IMR-90 (cell line): ENCODE data around the gene UCHL5. TPM values are rescaled to one million over a fixed set of nuclear protein-coding genes. Genes with fewer than 3 reads are reported as not detected.
A peak's percentile ranks its signal among the peaks of the same experiment; 100 is the strongest.

Source experiments
- ATAC-seq: fragments of 200-7000 bp; cut with Tn5 transposase; 2 replicates; pipeline ENCODE4 v1.9.1; 2020; ENCODE audit warnings: low read depth, mild to moderate bottlenecking, moderate library complexity
- BruUV-seq: library from RNA; stranded (reverse); fragments of 400-500 nt; replicated peaks from 2 replicates; lab custom pipeline; 2021; lab: Mats Ljungman, UMichigan
- CTCF ChIA-PET: fragments of 300-600 bp; formaldehyde crosslinking; extraction: SDS; loops from one replicate; lab custom pipeline; 2021; ENCODE audit warnings: antibody characterized with exemption; lab: Yijun Ruan, JAX
- POLR2A ChIA-PET: fragments of 300-600 bp; sonication (Branson Sonifier 250); formaldehyde crosslinking; loops from one replicate; lab custom pipeline; 2022; ENCODE audit warnings: antibody characterized with exemption; ENCODE audit not compliant: unreplicated experiment; lab: Charles Lee
- DNase-seq: peaks from one replicate; pipeline ENCODE4 v3.0.0; 2013
- H2AFZ ChIP-seq: replicated peaks from 2 replicates; pipeline ENCODE3; 2013; ENCODE audit warnings: low read length, mild to moderate bottlenecking; ENCODE audit not compliant: poor library complexity
- H2AK5ac ChIP-seq: 2 replicates; pipeline ENCODE4 v1.6.1; 2013; ENCODE audit warnings: low read depth, low read length, inconsistent platforms
- H2AK9ac ChIP-seq: replicated peaks from 2 replicates; pipeline ENCODE3; 2013; ENCODE audit warnings: mild to moderate bottlenecking, low read depth, low read length, moderate library complexity; ENCODE audit not compliant: poor library complexity
- H2BK120ac ChIP-seq: 2 replicates; pipeline ENCODE4 v1.6.1; 2013; ENCODE audit warnings: low read depth, low read length, inconsistent platforms
- H2BK15ac ChIP-seq: 3 replicates; pipeline ENCODE4 v1.6.1; 2013; ENCODE audit warnings: low read depth, low read length, inconsistent platforms
- H2BK20ac ChIP-seq: 2 replicates; pipeline ENCODE4 v1.6.1; 2013; ENCODE audit warnings: low read depth, mild to moderate bottlenecking, inconsistent platforms, low read length, moderate library complexity
- H2BK5ac ChIP-seq: 2 replicates; pipeline ENCODE4 v1.6.1; 2013; ENCODE audit warnings: mild to moderate bottlenecking, low read depth, low read length, inconsistent platforms; ENCODE audit not compliant: poor library complexity, severe bottlenecking
- H3K14ac ChIP-seq: replicated peaks from 2 replicates; pipeline ENCODE4 v1.6.1; 2013; ENCODE audit warnings: low read depth, low read length, inconsistent platforms
- H3K18ac ChIP-seq: 2 replicates; pipeline ENCODE4 v1.6.1; 2013; ENCODE audit warnings: low read depth, low read length, control low read depth
- H3K23ac ChIP-seq: 2 replicates; pipeline ENCODE4 v1.6.1; 2013; ENCODE audit warnings: low read depth, low read length, inconsistent platforms
- H3K27ac ChIP-seq: 2 replicates; pipeline ENCODE4 v1.5.1; 2013; ENCODE audit warnings: mild to moderate bottlenecking, control low read depth, low read length; ENCODE audit not compliant: insufficient read depth
- H3K27me3 ChIP-seq: 2 replicates; pipeline ENCODE4 v1.6.1; 2013; ENCODE audit warnings: low read length; ENCODE audit not compliant: control insufficient read depth, insufficient read depth
- H3K36me3 ChIP-seq: 2 replicates; pipeline ENCODE4 v1.6.1; 2013; ENCODE audit warnings: low read length, mixed read lengths; ENCODE audit not compliant: control insufficient read depth, insufficient read depth
- H3K4ac ChIP-seq: 2 replicates; pipeline ENCODE4 v1.6.1; 2013; ENCODE audit warnings: low read depth, low read length, inconsistent platforms
- H3K4me1 ChIP-seq: 2 replicates; pipeline ENCODE4 v1.6.1; 2013; ENCODE audit warnings: low read length, mixed read lengths; ENCODE audit not compliant: control insufficient read depth, insufficient read depth
- H3K4me2 ChIP-seq: 2 replicates; pipeline ENCODE4 v1.6.1; 2013; ENCODE audit warnings: low read depth, mild to moderate bottlenecking, control low read depth, low read length, moderate library complexity
- H3K4me3 ChIP-seq: 2 replicates; pipeline ENCODE4 v1.5.1; 2013; ENCODE audit warnings: low read depth, mild to moderate bottlenecking, control low read depth, low read length, moderate library complexity; ENCODE audit not compliant: insufficient read depth
- H3K56ac ChIP-seq: 2 replicates; pipeline ENCODE4 v1.6.1; 2013; ENCODE audit warnings: low read length, inconsistent platforms; ENCODE audit not compliant: insufficient read depth; ENCODE audit errors: extremely low read depth
- H3K79me1 ChIP-seq, 2 experiments: 2 replicates each; pipeline ENCODE4 v1.6.1; 2013; ENCODE audit warnings: low read length in 2 of 2, inconsistent platforms in 1 of 2, low read depth in 1 of 2
- H3K9ac ChIP-seq: 2 replicates; pipeline ENCODE4 v1.6.1; 2013; ENCODE audit warnings: low read depth, low read length, control low read depth
- H3K9me1 ChIP-seq: 2 replicates; pipeline ENCODE4 v1.6.1; 2013; ENCODE audit warnings: low read length, inconsistent platforms; ENCODE audit not compliant: insufficient read depth
- H3K9me3 ChIP-seq: 2 replicates; pipeline ENCODE4 v1.6.1; 2013; ENCODE audit warnings: low read length; ENCODE audit not compliant: control insufficient read depth, insufficient read depth
- H4K20me1 ChIP-seq: 2 replicates; pipeline ENCODE4 v1.6.1; 2013; ENCODE audit warnings: low read length, inconsistent platforms; ENCODE audit not compliant: insufficient read depth
- H4K5ac ChIP-seq: 2 replicates; pipeline ENCODE4 v1.6.1; 2013; ENCODE audit warnings: mild to moderate bottlenecking, low read depth, low read length, control low read depth
- H4K8ac ChIP-seq, 2 experiments: 2 replicates each; pipeline ENCODE4 v1.6.1; 2013; ENCODE audit warnings: low read depth in 2 of 2, low read length in 2 of 2, control low read depth in 1 of 2, inconsistent platforms in 1 of 2
- H4K91ac ChIP-seq: 2 replicates; pipeline ENCODE4 v1.6.1; 2013; ENCODE audit warnings: low read depth, low read length, inconsistent platforms; ENCODE audit not compliant: insufficient read depth
- BHLHE40 ChIP-seq: fragments of 150-350 bp; IDR thresholded peaks from 2 replicates; pipeline ENCODE4 v1.6.1; 2016; ENCODE audit warnings: mild to moderate bottlenecking, low read depth, low read length
- CEBPB ChIP-seq: IDR thresholded peaks from 2 replicates; pipeline ENCODE4 v1.6.1; 2012; ENCODE audit warnings: low read depth, low read length, improper control_type of control experiment
- CHD1 ChIP-seq: IDR thresholded peaks from 2 replicates; pipeline ENCODE4 v1.6.1; 2012; ENCODE audit warnings: low read depth, low read length, improper control_type of control experiment
- CTCF ChIP-seq: conservative IDR thresholded peaks from 2 replicates; pipeline ENCODE4 v1.5.1; 2012; ENCODE audit warnings: mild to moderate bottlenecking, low read depth, low read length, improper control_type of control experiment
- ELK1 ChIP-seq: fragments of 150-350 bp; IDR thresholded peaks from 2 replicates; pipeline ENCODE4 v1.6.1; 2016; ENCODE audit warnings: low read depth, mild to moderate bottlenecking, low read length, moderate library complexity, borderline replicate concordance
- FOS ChIP-seq: fragments of 150-350 bp; IDR thresholded peaks from 2 replicates; pipeline ENCODE4 v1.6.1; 2016; ENCODE audit warnings: low read depth, low read length
- MAFK ChIP-seq: IDR thresholded peaks from 2 replicates; pipeline ENCODE4 v1.6.1; 2012; ENCODE audit warnings: low read depth, low read length, improper control_type of control experiment
- MAZ ChIP-seq: IDR thresholded peaks from 2 replicates; pipeline ENCODE4 v1.6.1; 2012; ENCODE audit warnings: low read depth, mild to moderate bottlenecking, low read length, improper control_type of control experiment, moderate library complexity, borderline replicate concordance
- MXI1 ChIP-seq: IDR thresholded peaks from 2 replicates; pipeline ENCODE4 v1.6.1; 2012; ENCODE audit warnings: low read depth, mild to moderate bottlenecking, low read length, moderate library complexity, borderline replicate concordance
- NFE2L2 ChIP-seq: fragments of 150-350 bp; IDR thresholded peaks from 2 replicates; pipeline ENCODE4 v1.6.1; 2016; ENCODE audit warnings: low read depth, mild to moderate bottlenecking, low read length
- POLR2A ChIP-seq: IDR thresholded peaks from 2 replicates; pipeline ENCODE4 v1.6.1; 2012; ENCODE audit warnings: mild to moderate bottlenecking, low read depth, low read length
- RAD21 ChIP-seq: IDR thresholded peaks from 2 replicates; pipeline ENCODE4 v1.6.1; 2012; ENCODE audit warnings: low read length, improper control_type of control experiment
- RFX5 ChIP-seq: IDR thresholded peaks from 2 replicates; pipeline ENCODE4 v1.8.0; 2012; ENCODE audit warnings: low read depth, mild to moderate bottlenecking, low read length, moderate library complexity
- SMC3 ChIP-seq: fragments of 150-350 bp; IDR thresholded peaks from 2 replicates; pipeline ENCODE4 v1.6.1; 2016; ENCODE audit warnings: low read depth, mild to moderate bottlenecking, antibody characterized with exemption, low read length, moderate library complexity
- USF2 ChIP-seq: fragments of 150-350 bp; IDR thresholded peaks from 2 replicates; pipeline ENCODE4 v1.6.1; 2017; ENCODE audit warnings: mild to moderate bottlenecking, antibody characterized with exemption, low read length, low read depth
- WGBS, 2 experiments: methylation state at CpG; one replicate each; pipeline versions ENCODE4 v1.1.5 to v1.1.7; 2013; ENCODE audit warnings: missing lambda C conversion rate in 2 of 2; ENCODE audit not compliant: insufficient read length in 1 of 2; ENCODE audit errors: extremely low coverage in 2 of 2; 5-methylcytosine and 5-hydroxymethylcytosine counted together
- dilution Hi-C: fragments of 300-500 bp; cut with HindIII; formaldehyde crosslinking; loops from one replicate; pipeline ENCODE4 v1.14.3; 2018; ENCODE audit warnings: low sequenced_read_pairs; ENCODE audit not compliant: unreplicated experiment
- in situ Hi-C: fragments of 300-500 bp; cut with MboI; formaldehyde crosslinking; loops from 3 replicates; pipeline ENCODE4 v1.14.3; 2019; ENCODE audit warnings: low sequenced_read_pairs, inconsistent platforms, mixed read lengths
- intact Hi-C: fragments of 100-400 bp; cut with micrococcal nuclease; formaldehyde crosslinking; loops from 2 replicates; pipeline ENCODE4 v1.10.0; 2022
- polyA plus RNA-seq, 3 experiments: library from polyadenylated mRNA; depleted of rRNA; stranded (reverse); fragments of >200 nt; gene quantifications; 2 replicates each; pipeline ENCODE4 v1.2.3, GENCODE V29; 2012; ENCODE audit warnings: low replicate concordance in 1 of 3
- total RNA-seq: library from RNA; depleted of rRNA; stranded (reverse); fragments of >200 nt; gene quantifications from 2 replicates; pipeline ENCODE4 v1.2.3, GENCODE V29; 2012

The UCHL5 gene
- total and polyA plus RNA-seq, 2 of the 4 experiments (the other 2 are of a cell fraction) = 12.9 to 18.4 TPM

DNA sequence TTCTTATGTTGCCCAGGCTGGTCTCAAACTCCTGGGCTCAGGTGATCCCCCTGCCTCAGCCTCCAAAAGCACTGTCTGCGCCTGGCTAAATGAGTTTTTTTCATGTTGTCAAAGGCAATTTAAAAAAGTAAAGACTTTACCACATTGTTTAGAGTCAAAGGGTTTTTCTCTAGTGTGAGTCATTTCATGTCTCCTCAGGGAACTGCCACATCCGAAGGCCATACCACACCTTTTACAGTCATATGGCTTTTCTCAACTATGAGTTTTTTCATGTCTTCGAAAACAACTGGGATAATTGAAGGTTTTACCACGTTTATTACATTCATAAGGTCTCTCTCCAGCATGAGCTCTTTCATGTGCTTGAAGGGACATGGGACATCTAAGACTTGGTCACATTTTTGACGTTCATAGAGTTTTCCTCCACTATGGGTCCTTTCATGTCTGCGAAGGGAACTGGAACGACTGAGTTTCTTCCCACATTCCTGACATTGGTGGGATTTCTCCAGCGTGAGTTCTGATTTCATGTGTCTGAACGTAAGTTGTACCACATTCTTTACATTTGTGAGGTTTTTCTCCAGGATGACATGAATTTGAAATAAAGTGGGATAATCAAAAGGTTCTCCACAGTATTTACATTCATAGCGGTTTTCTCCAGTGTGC, 65.6 kb downstream of the UCHL5 start:
- peaks cover 4% of the 10 kb centered on the region; the same call in 1 of the 2 replicates for H3K36me3 ChIP-seq
- no peak overlapping the region for H2BK5ac ChIP-seq
- dilution Hi-C loops (no loop called here), intact Hi-C loops (no loop called here), in situ Hi-C loops (no loop called here)
- no peaks in the 10 kb centered on the region for H3K4me1 ChIP-seq
- WGBS, 2 experiments = 75% methylated on average over 4 of the region's 10 CpGs; no CpG with 5 or more reads in 1 of the 2 experiments
- no peak overlapping the region for H2BK15ac ChIP-seq
- H4K5ac ChIP-seq = no peak overlapping the region
- no peak overlapping the region; the same call in 1 of the 2 replicates for H2BK20ac ChIP-seq
- H3K18ac ChIP-seq = no peak overlapping the region; the same call in 1 of the 2 replicates
- H3K9me1 ChIP-seq = no peaks in the 10 kb centered on the region
- H3K9ac ChIP-seq = no peak overlapping the region
- 0 out of 2 replicates have a peak overlapping the region, but pooled peaks have one; percentile 7 for H3K23ac ChIP-seq
- H3K14ac ChIP-seq = 0 out of 2 replicates have a peak overlapping the region, but pooled peaks have one; percentile 9
- BruUV-seq = no TSS peak
- H4K91ac ChIP-seq = no peak overlapping the region
- DNase-seq = peak; percentile 63
- no peaks in the 10 kb centered on the region for H3K79me1 ChIP-seq
- peaks cover 6% of the 10 kb centered on the region for H3K9me3 ChIP-seq
- H2BK120ac ChIP-seq = peak overlapping the region; percentile 32; the same call in 1 of the 2 replicates
- H3K27me3 ChIP-seq = no peaks in the 10 kb centered on the region
- H4K8ac ChIP-seq = no peak overlapping the region
- H2AK9ac ChIP-seq = no peak overlapping the region
- POLR2A ChIA-PET = no interaction called here
- CTCF ChIA-PET = no interaction called here
- H3K4me3 ChIP-seq = no peak overlapping the region
- H3K4ac ChIP-seq = peak overlapping the region; percentile 22; the same call in 1 of the 2 replicates
- no peak overlapping the region for H3K27ac ChIP-seq
- H3K56ac ChIP-seq = no peak overlapping the region
- no peaks in the 10 kb centered on the region for H4K20me1 ChIP-seq
- no peak overlapping the region for H3K4me2 ChIP-seq
- H2AK5ac ChIP-seq = no peak overlapping the region
- no peak overlapping the region for H2AFZ ChIP-seq
- peak; percentile 37 for ATAC-seq
- no peak for TF ChIP-seq SMC3
- no peak for TF ChIP-seq RFX5
- TF ChIP-seq CHD1 = no peak
- TF ChIP-seq ELK1 = no peak
- no peak for TF ChIP-seq MAZ
- no peak for TF ChIP-seq RAD21
- no peak for TF ChIP-seq USF2
- no peak for TF ChIP-seq CTCF
- no peak for TF ChIP-seq MAFK
- no peak for TF ChIP-seq NFE2L2
- no peak for TF ChIP-seq CEBPB
- TF ChIP-seq MXI1 = no peak
- no peak for TF ChIP-seq FOS
- no peak for TF ChIP-seq BHLHE40
- no peak for TF ChIP-seq POLR2A
